ENCODE data around the gene GDF9.

GRCh38 chr5:132867046-132867451 lies 780 bp upstream of the GDF9 start:
- TF ChIP-seq POLR2A (IDR thresholded peaks at IDR 0.05) (no peak), CTCF (IDR thresholded peaks at IDR 0.05) (no peak)

Measured in thyroid gland (tissue), 4 donors.